HG03342 (cell line): ENCODE measurements around the gene MYBPH.

ENCODE experiments used
- ATAC-seq: cut with Tn5 transposase; IDR thresholded peaks from one replicate; pipeline ENCODE4 v1.9.1; 2021; ENCODE audit warnings: mild to moderate bottlenecking, moderate library complexity; ENCODE audit not compliant: unreplicated experiment

MYBPH gene

GRCh38 chr1:203150511-203151297 lies 24.9 kb downstream of the MYBPH start:
- ATAC-seq: no peak

GRCh38 chr1:203149188-203149840 lies 26.3 kb downstream of the MYBPH start:
- no peak for ATAC-seq

- ATAC-seq: no peak
Measured at GRCh38 chr1:203148579-203148978, 27.0 kb downstream of the MYBPH start.

GRCh38 chr1:203148127-203148526 lies 27.5 kb downstream of the MYBPH start:
- no peak for ATAC-seq

- no peak for ATAC-seq
Measured at GRCh38 chr1:203147376-203147775, 28.2 kb downstream of the MYBPH start.

- no peak for ATAC-seq
Measured at GRCh38 chr1:203146537-203146936, 29.1 kb downstream of the MYBPH start.

- no peak for ATAC-seq
Measured at GRCh38 chr1:203146042-203146369, 29.6 kb downstream of the MYBPH start.

GRCh38 chr1:203145321-203146041 lies 30.1 kb downstream of the MYBPH start:
- ATAC-seq: no peak

- ATAC-seq: no peak
Measured at GRCh38 chr1:203144661-203145060, 31.0 kb downstream of the MYBPH start.

GRCh38 chr1:203143641-203144040 lies 32.0 kb downstream of the MYBPH start:
- no peak for ATAC-seq

- ATAC-seq: no peak
Measured at GRCh38 chr1:203142684-203143408, 32.8 kb downstream of the MYBPH start.

GRCh38 chr1:203142124-203142523 lies 33.5 kb downstream of the MYBPH start:
- ATAC-seq: no peak

- no peak for ATAC-seq
Measured at GRCh38 chr1:203140743-203141520, 34.7 kb downstream of the MYBPH start.

- ATAC-seq: no peak
Measured at GRCh38 chr1:203139976-203140475, 35.6 kb downstream of the MYBPH start.

- no peak for ATAC-seq
Measured at GRCh38 chr1:203138066-203138465, 37.6 kb downstream of the MYBPH start.

- no peak for ATAC-seq
Measured at GRCh38 chr1:203137324-203137723, 38.3 kb downstream of the MYBPH start.

GRCh38 chr1:203136409-203137042 lies 39.1 kb downstream of the MYBPH start:
- no peak for ATAC-seq

- no peak for ATAC-seq
Measured at GRCh38 chr1:203135636-203136305, 39.9 kb downstream of the MYBPH start.

GRCh38 chr1:203133970-203134725 lies 41.5 kb downstream of the MYBPH start:
- ATAC-seq: no peak
